Stimulated activated effector memory CD8-positive, alpha-beta T cell treated with anti-CD3 and anti-CD28 coated beads, Interleukin-12 subunit alpha, Interleukin-12 subunit beta, amount 100 ng/mL, for 72 hours (primary cell): ENCODE measurements around the gene SOX6.
A peak's percentile ranks its signal among the peaks of the same experiment; 100 is the strongest.

Experiments used
- ATAC-seq: fragments of 150-1000 bp; cut with Tn5 transposase; 2 replicates; pipeline ENCODE4 v1.10.0; 2021
- DNase-seq, 2 donors: peaks; one replicate each; pipeline ENCODE4 v3.0.0; 2021 to 2022; ENCODE audit warnings: low spot score in 2 of 2
- H3K27ac Mint-ChIP-seq: one replicate; pipeline ENCODE4 v1.8.0; 2022; ENCODE audit warnings: mild to moderate bottlenecking, mixed read lengths
- H3K36me3 Mint-ChIP-seq: one replicate; pipeline ENCODE4 v1.8.0; 2022; ENCODE audit warnings: mild to moderate bottlenecking, mixed read lengths
- H3K4me1 Mint-ChIP-seq: one replicate; pipeline ENCODE4 v1.8.0; 2022; ENCODE audit warnings: mixed read lengths
- H3K4me3 Mint-ChIP-seq: one replicate; pipeline ENCODE4 v1.8.0; 2022; ENCODE audit warnings: mild to moderate bottlenecking, mixed read lengths
- H3K9me3 Mint-ChIP-seq: one replicate; pipeline ENCODE4 v1.8.0; 2022; ENCODE audit warnings: mixed read lengths

SOX6 gene

DNA sequence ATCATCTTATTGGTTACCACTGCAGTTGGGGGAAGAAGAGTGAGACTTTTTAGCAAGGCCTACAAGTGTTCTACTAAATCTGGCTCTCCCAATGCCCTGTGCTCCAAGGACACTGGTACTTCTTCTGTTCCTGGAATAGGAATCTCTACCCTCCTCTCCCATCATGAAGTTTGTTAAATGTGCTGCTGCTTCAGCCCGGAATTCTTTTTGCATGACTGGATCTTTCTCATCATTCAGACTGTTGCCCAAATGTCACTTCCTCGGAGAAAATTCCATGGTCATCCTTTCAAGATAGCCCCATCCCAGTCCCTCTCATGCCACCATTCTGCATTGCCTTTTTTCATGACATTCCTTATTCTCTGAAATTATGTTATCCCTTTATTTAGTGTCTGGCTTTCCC is 400.8 kb downstream of the SOX6 start:
- Mint-ChIP-seq H3K36me3 (no peaks in the 10 kb centered on the region), H3K4me3 (no peak overlapping the region), H3K9me3 (peaks cover 10% of the 10 kb centered on the region), H3K27ac (no peak overlapping the region), H3K4me1 (no peaks in the 10 kb centered on the region)
- ATAC-seq (no peak), DNase-seq (no peak)

DNA sequence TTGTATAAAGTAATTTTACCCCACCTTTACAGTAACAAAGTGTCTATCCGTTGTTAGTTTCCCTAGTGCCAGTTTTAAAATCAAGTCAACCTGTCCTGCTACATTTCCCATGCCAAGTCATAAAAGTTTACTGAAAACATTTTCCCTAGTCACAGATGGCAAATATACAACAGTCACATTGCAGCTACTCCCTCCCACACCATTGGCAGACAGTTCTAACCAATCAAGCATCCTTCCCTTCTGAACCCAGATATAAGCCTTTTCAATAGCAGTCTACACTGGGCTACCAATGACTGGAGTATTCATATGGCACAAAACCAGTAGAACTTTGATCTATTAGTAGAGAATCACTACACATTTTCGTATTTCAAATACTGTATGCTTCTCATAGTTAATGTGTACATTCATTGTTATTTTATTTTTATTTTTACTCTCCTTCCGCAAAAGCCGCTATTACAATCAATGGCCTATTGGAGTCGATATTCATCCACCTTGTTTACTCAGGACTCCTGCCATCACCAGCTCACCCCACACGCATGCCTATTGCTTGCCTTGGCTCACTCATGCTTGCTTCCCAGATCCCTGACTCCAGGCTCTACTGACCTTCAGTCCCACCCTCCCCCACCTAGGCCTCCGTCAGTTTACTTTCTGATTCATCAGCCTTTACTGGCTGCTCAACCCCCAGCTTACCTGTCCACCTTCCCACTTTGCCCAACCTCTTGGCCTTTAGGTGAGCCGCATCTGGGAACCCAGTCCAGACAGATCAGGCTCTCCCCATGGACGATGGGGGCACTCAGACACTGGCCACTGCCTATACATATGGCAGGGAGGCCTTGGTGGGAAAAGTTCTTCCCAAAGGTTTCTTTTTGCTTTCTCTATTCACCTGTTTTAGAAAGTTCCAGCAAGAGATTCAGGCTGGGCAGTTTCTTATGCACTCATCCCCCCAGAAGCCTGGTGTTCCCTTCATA is 408.4 kb downstream of the SOX6 start:
- ATAC-seq (no peak), DNase-seq (no peak)
- no peak overlapping the region for H3K4me3 Mint-ChIP-seq
- H3K9me3 Mint-ChIP-seq = peaks cover 12% of the 10 kb centered on the region
- no peak overlapping the region for H3K27ac Mint-ChIP-seq
- H3K36me3 Mint-ChIP-seq = no peaks in the 10 kb centered on the region
- no peaks in the 10 kb centered on the region for H3K4me1 Mint-ChIP-seq

DNA sequence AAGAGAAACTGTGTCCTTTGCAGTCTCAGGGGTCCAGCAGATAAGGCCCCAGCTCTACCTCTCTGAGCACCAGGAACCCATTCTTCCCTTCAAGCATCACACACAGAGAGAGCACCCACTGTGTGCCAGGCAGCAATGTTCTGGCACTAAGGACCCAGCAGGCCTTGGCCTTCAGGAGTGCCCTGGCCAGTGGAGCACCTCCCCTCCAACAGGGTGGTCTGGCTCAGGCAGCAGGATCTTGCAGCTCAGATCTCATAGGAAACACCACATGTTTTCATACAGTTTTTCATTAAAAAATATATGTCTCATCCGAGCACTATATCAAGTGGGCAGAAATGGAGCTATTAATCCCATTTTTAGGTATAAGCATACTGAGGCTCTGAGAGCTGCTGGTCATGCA is 410.6 kb downstream of the SOX6 start:
- no peaks in the 10 kb centered on the region for H3K36me3 Mint-ChIP-seq
- H3K27ac Mint-ChIP-seq = no peak overlapping the region
- DNase-seq (no peak), ATAC-seq (no peak)
- no peak overlapping the region for H3K4me3 Mint-ChIP-seq
- peaks cover 14% of the 10 kb centered on the region for H3K9me3 Mint-ChIP-seq
- no peaks in the 10 kb centered on the region for H3K4me1 Mint-ChIP-seq

DNA sequence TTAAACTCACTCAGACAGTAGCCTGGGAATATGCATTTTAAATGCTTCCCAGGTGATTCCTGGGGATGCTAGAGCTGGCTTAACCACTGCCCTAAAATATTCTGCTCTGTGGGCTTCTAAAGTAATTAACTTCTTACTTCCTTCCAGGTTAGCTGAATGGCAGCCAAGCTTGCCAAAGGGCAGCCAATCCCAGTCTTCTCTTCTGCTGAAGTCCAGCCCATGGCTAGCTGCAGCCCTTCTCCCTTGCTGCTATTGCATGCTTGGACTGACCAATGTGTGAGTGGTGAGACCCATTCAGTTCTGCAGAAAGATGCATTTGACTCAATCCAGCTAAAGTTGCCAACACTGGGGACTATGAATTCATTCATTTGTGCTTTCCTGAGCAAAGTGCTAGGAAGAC is 411.9 kb downstream of the SOX6 start:
- Mint-ChIP-seq H3K4me3 (no peak overlapping the region), H3K9me3 (peaks cover 19% of the 10 kb centered on the region), H3K36me3 (no peaks in the 10 kb centered on the region), H3K27ac (no peak overlapping the region), H3K4me1 (no peaks in the 10 kb centered on the region)
- ATAC-seq (no peak), DNase-seq (no peak)

DNA sequence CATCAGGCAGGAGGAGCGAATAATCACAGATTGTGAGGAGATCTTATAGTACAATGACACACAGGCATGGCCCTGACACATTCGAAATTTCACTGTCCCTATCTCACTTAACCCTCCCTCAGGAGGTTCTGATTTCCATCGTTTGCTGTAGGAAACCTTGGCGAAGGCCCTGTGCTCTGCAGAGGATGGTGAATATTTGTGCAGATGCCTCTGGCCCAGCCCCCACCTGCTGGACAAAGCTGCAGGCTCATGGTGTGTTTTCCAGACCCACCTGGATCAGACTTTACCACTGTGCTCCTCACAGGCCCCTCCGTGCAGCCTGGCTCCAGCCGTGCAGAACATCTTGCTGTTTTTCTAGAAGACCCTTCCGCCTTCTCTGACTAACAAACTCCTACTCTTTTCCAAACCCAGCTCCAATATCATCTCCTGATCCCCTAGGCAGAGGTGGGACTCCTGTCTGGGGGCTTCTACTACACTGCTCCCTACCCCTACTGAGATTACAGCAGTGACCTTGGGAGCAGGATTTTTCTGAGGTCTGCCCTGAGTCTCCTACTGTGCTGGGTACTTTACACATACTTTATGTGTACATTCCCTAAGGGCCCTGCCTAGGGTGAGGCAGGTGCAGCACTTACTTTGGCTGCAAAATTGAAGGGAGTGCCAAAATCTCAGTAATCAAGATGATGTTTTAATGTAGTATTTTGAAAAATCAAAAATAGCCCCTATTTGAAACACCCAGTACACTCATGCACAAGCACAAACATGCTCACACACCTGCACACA is 412.7 kb downstream of the SOX6 start:
- Mint-ChIP-seq H3K9me3 (peaks cover 19% of the 10 kb centered on the region), H3K27ac (no peak overlapping the region), H3K36me3 (no peaks in the 10 kb centered on the region), H3K4me3 (no peak overlapping the region), H3K4me1 (no peaks in the 10 kb centered on the region)
- DNase-seq (no peak), ATAC-seq (no peak)

DNA sequence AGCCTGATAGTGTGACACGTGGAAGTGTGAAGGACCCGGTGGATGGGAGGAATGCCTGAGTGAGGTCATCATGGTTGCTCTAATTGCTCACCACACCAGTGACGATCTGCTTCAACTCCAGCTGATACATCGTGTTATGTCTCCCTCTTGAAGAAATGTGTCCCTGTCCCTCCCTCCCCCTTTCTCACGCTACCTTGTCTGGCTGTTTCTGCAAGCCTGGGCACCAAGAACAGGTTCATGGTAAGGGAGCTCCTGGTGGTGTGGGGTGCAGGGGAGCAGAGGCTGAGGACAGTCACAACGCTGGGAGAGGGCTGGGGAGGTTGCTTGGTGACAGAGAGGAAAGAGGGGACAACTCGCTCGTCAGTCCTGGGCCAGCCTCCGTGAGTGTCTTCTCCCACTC is 413.4 kb downstream of the SOX6 start:
- H3K9me3 Mint-ChIP-seq = peaks cover 19% of the 10 kb centered on the region
- DNase-seq = no peak
- H3K4me3 Mint-ChIP-seq = no peak overlapping the region
- no peaks in the 10 kb centered on the region for H3K36me3 Mint-ChIP-seq
- peak; percentile 29 for ATAC-seq
- no peak overlapping the region for H3K27ac Mint-ChIP-seq
- H3K4me1 Mint-ChIP-seq = no peaks in the 10 kb centered on the region

DNA sequence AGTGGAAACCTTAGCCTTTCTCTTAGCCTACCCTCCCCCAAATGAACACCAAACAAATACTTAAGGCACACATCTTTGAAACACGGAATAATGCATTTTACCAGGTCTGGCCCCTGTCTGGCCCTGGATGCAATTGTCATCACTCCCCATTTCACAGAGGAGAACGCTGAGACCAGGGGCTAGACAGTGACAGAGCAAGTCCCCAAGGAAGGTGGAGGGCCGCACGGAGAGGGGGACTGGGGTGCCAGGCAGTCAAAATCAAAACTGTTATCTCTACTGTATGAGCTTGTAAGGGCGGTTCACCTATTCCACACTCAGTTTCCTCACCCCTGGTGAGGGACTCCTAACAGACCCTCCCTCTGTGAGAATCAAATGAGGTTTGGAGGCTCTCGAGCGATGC is 414.2 kb downstream of the SOX6 start:
- no peak overlapping the region for H3K27ac Mint-ChIP-seq
- ATAC-seq = no peak
- H3K4me3 Mint-ChIP-seq = no peak overlapping the region
- DNase-seq = no peak
- no peaks in the 10 kb centered on the region for H3K36me3 Mint-ChIP-seq
- H3K4me1 Mint-ChIP-seq = no peaks in the 10 kb centered on the region
- H3K9me3 Mint-ChIP-seq = peaks cover 15% of the 10 kb centered on the region

DNA sequence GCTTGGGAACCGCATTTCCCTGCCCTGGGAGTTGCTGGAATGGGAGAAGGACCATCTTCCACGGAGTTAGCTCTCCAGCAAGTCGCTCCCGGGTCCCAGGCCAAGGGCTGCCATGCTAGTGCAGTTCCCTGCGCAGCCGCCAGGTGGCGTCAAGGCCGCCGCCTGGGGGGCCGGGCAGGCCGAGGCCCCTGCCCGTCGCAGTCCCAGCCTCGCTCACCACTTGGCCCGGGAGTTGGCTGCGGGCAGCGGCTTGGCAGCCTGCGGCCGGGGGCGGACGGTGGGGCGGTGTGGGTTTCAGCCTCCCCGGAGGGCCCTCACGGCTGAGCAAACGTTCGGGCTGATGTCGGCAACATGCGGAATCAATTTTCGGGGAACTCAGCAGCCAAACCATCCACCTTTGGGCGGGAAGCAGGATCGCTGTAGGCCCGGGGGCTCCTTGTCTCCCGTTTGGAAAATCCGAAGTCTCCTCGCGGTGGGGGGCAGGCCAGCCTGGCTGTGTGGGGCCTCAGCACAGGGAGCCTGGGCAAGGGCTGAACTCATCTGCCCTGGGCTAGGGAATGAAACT is 415.1 kb downstream of the SOX6 start:
- ATAC-seq (no peak), DNase-seq (peak in 1 of 2 donors; percentile 7)

DNA sequence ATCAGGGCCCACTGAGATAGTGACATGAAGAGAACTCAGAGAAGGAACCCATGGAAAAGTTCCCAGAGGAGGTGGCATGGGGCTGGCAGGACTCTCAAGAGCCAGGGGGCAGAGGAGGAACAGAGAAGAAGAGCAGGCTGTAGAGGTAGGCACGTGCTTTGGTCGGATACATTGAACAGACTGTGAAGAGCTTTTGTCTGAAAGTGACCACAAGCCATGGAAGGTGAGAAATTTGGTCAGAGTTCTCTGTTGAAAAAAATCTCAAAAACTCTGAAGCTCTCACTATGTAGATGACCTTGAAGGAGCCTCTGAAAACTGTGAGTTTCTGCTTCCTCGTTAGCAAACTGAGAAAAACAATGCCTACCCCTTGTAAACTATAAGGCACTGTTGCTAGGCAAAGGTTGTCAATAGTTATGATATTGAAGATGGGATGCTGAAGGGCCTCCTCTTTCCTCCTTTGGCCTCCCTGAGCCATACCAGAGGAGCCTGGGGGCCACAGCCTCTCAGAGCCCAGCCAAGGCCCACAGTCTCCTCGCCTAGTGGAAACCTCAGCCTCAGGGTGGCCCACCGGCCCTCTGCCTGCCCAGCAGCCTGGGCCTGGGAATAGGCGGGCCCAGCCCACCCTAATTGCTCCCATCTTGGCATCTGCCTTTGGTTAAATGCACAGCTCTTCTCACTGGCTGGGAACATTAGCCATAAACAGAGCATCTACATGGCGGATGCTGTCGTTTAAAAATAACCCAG is 415.7 kb downstream of the SOX6 start:
- ATAC-seq = no peak
- DNase-seq = no peak
- Mint-ChIP-seq H3K4me1 (no peaks in the 10 kb centered on the region), H3K36me3 (no peaks in the 10 kb centered on the region), H3K9me3 (peaks cover 12% of the 10 kb centered on the region), H3K4me3 (no peak overlapping the region), H3K27ac (no peak overlapping the region)

More for the DNA sequence above, 415.1 kb downstream of the SOX6 start:
- no peak overlapping the region for H3K27ac Mint-ChIP-seq
- no peak overlapping the region for H3K4me3 Mint-ChIP-seq
- H3K9me3 Mint-ChIP-seq = peaks cover 12% of the 10 kb centered on the region
- no peaks in the 10 kb centered on the region for H3K4me1 Mint-ChIP-seq
- no peaks in the 10 kb centered on the region for H3K36me3 Mint-ChIP-seq

DNA sequence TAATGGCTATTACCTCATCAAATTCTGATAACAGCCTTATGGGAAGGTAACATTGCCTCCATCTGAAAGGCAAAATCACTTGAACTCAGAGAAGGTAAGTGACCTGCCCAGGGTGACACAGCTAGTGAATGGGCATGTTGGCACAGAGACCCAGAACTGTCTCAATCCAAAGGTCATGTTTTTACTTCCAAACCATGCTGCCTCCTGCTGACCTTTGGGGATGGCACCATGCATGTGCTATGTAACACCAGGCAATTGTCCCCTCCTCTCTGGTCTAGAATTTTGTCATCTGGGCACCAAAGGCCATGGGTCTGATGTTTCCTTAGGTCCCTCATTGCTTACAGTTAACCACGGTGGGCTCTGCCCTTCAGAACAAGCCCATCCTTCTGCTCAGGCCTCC is 417.4 kb downstream of the SOX6 start:
- Mint-ChIP-seq H3K4me3 (no peak overlapping the region), H3K4me1 (no peaks in the 10 kb centered on the region), H3K27ac (no peak overlapping the region), H3K36me3 (no peaks in the 10 kb centered on the region), H3K9me3 (peaks cover 7% of the 10 kb centered on the region)
- ATAC-seq (no peak), DNase-seq (no peak)

DNA sequence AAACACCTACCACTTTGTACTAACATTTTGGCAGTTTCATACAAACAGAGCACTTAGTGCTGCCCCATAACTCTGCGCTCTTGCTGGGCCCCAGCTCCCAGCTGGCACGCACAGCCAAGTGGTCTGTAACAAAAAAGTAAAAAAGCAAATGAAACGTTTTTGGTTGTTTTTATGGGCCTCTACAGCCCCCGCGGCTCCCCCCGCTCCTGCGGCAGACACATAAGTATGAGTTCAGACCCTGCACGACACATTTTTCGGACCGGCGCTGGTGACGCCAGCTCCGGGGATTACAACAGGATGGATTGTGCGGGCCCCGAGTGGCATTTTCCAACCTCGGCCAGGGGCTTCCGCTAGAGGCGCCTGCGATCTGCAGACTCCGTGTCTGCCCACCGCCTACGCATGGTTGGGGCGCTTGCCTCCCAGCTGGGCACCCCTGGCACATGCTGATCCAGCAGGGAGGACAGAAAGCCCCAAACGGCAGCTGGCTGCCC is 418.2 kb downstream of the SOX6 start:
- peaks cover 7% of the 10 kb centered on the region for H3K9me3 Mint-ChIP-seq
- ATAC-seq = no peak
- no peak overlapping the region for H3K4me3 Mint-ChIP-seq
- no peaks in the 10 kb centered on the region for H3K36me3 Mint-ChIP-seq
- no peaks in the 10 kb centered on the region for H3K4me1 Mint-ChIP-seq
- no peak overlapping the region for H3K27ac Mint-ChIP-seq
- no peak for DNase-seq

DNA sequence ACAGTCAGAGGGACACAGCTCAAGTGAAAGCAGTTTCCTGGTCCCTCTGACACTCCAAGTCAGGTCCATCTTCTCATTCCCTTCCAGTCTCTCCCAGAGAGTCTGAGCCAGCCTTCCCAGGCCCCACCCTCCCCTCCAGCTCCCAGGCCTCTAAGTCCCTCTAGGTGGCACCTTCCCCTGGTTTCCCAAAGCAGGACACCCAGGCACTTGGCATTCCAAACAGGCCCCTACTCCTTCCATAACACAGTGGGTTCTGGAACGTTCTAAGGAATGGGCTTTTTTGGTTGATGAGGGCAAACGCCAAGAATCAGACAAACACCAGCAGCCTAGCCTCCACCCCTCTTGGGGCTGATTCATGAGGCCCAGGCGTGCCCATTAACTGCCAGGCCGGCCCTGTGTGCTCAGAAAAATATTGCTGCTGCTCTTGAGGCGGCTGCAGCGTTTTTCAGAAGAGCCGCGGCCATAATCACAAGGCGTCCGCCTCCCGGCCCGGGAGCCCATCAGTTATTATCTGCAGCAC is 418.7 kb downstream of the SOX6 start:
- ATAC-seq (no peak), DNase-seq (no peak)
- no peaks in the 10 kb centered on the region for H3K4me1 Mint-ChIP-seq
- peaks cover 7% of the 10 kb centered on the region for H3K9me3 Mint-ChIP-seq
- no peak overlapping the region for H3K27ac Mint-ChIP-seq
- H3K4me3 Mint-ChIP-seq = no peak overlapping the region
- H3K36me3 Mint-ChIP-seq = no peaks in the 10 kb centered on the region

DNA sequence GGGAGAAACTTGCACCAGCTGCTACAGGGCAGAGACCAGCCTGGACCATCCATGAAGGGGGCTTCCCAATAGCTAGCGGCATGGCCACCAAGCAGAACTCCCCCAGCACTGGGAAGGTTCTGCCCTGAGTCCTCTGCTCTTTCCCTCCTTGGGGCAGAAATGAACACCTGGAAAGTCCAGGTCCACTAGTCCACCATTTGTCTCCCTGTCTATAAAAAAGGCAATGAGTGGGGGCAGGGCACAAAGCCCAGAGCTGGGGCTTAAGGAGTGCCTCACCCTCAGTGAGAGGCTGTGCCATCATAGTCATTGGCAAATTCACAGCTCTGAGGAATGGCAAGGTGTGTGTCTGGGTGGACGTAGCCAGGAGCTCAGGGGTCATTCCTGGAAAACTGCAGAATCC is 420.3 kb downstream of the SOX6 start:
- Mint-ChIP-seq H3K9me3 (peaks cover 8% of the 10 kb centered on the region), H3K36me3 (no peaks in the 10 kb centered on the region), H3K4me1 (no peaks in the 10 kb centered on the region), H3K4me3 (no peak overlapping the region), H3K27ac (no peak overlapping the region)
- DNase-seq (no peak), ATAC-seq (no peak)

DNA sequence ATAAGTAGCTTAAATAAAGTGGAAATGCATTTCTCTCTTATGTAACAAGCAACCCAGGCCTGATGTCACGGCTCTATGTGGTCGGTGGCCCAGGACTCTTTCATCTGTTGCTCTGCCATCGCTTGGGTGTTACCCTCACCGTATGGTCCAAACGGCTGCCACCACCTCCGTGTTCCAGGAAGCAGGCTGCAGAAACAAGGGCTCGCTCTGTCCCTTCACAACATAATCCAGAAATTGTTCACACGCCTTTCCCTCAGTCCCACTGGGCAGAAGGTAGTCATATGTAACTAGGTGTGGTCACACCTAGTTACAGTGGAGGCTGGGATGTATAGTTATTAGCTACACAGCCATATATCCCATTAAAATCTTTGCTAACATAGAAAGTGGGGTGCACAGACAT is 421.0 kb downstream of the SOX6 start:
- no peak for DNase-seq
- no peak overlapping the region for H3K27ac Mint-ChIP-seq
- no peak overlapping the region for H3K4me3 Mint-ChIP-seq
- no peak for ATAC-seq
- H3K4me1 Mint-ChIP-seq = no peaks in the 10 kb centered on the region
- H3K9me3 Mint-ChIP-seq = peaks cover 8% of the 10 kb centered on the region
- H3K36me3 Mint-ChIP-seq = no peaks in the 10 kb centered on the region
